ENCODE measurements around the gene TNFRSF13B.
"Not testable (repeated sequence)": the region's sequence is repeated elsewhere in the genome, so short reads cannot be mapped to it uniquely, and the experiment has no call there.

Gene TNFRSF13B

GRCh38 chr17:16988749-16989229, 16.9 kb upstream of the TNFRSF13B start:
- Histone ChIP-seq H3K9me3 (ENCODE audit: control insufficient read depth, low read length) (no peaks in the 10 kb centered on the region), H3K4me3 (ENCODE audit: low read length) (no peak overlapping the region), H3K36me3 (ENCODE audit: control insufficient read depth, insufficient read depth, low read length) (no peaks in the 10 kb centered on the region), H3K4me1 (ENCODE audit: control insufficient read depth, insufficient read depth, low read length) (peaks cover 7% of the 10 kb centered on the region), H3K9ac (ENCODE audit: low read length) (no peak overlapping the region), H3K27me3 (ENCODE audit: control insufficient read depth, insufficient read depth, low read length) (no peaks in the 10 kb centered on the region)

GRCh38 chr17:16987830-16988601, 16.1 kb upstream of the TNFRSF13B start:
- H3K4me3 ChIP-seq (ENCODE audit: low read length), result no peak overlapping the region
- peaks cover 7% of the 10 kb centered on the region for H3K4me1 ChIP-seq (ENCODE audit: control insufficient read depth, insufficient read depth, low read length)
- H3K36me3 ChIP-seq (ENCODE audit: control insufficient read depth, insufficient read depth, low read length), result no peaks in the 10 kb centered on the region
- H3K27me3 ChIP-seq (ENCODE audit: control insufficient read depth, insufficient read depth, low read length), result no peaks in the 10 kb centered on the region
- H3K9me3 ChIP-seq (ENCODE audit: control insufficient read depth, low read length), result no peaks in the 10 kb centered on the region
- no peak overlapping the region for H3K9ac ChIP-seq (ENCODE audit: low read length)

- H3K9me3 ChIP-seq (ENCODE audit: control insufficient read depth, low read length), result no peaks in the 10 kb centered on the region
- H3K4me1 ChIP-seq (ENCODE audit: control insufficient read depth, insufficient read depth, low read length), result peaks cover 7% of the 10 kb centered on the region
- no peaks in the 10 kb centered on the region for H3K27me3 ChIP-seq (ENCODE audit: control insufficient read depth, insufficient read depth, low read length)
- no peak overlapping the region for H3K4me3 ChIP-seq (ENCODE audit: low read length)
- H3K36me3 ChIP-seq (ENCODE audit: control insufficient read depth, insufficient read depth, low read length), result no peaks in the 10 kb centered on the region
- H3K9ac ChIP-seq (ENCODE audit: low read length), result no peak overlapping the region
Observed at GRCh38 chr17:16987066-16987829, 15.3 kb upstream of the TNFRSF13B start.

GRCh38 chr17:16986391-16986790, 14.5 kb upstream of the TNFRSF13B start:
- no peak overlapping the region for H3K4me3 ChIP-seq (ENCODE audit: low read length)
- no peak overlapping the region for H3K9ac ChIP-seq (ENCODE audit: low read length)
- H3K4me1 ChIP-seq (ENCODE audit: control insufficient read depth, insufficient read depth, low read length), result peaks cover 4% of the 10 kb centered on the region
- H3K27me3 ChIP-seq (ENCODE audit: control insufficient read depth, insufficient read depth, low read length), result no peaks in the 10 kb centered on the region
- no peaks in the 10 kb centered on the region for H3K36me3 ChIP-seq (ENCODE audit: control insufficient read depth, insufficient read depth, low read length)
- H3K9me3 ChIP-seq (ENCODE audit: control insufficient read depth, low read length), result no peaks in the 10 kb centered on the region

GRCh38 chr17:16981928-16982327, 10.0 kb upstream of the TNFRSF13B start:
- Histone ChIP-seq H3K36me3 (ENCODE audit: control insufficient read depth, insufficient read depth, low read length) (no peaks in the 10 kb centered on the region), H3K4me3 (ENCODE audit: low read length) (no peak overlapping the region), H3K9me3 (ENCODE audit: control insufficient read depth, low read length) (no peaks in the 10 kb centered on the region), H3K9ac (ENCODE audit: low read length) (no peak overlapping the region), H3K4me1 (ENCODE audit: control insufficient read depth, insufficient read depth, low read length) (no peaks in the 10 kb centered on the region), H3K27me3 (ENCODE audit: control insufficient read depth, insufficient read depth, low read length) (no peaks in the 10 kb centered on the region)

GRCh38 chr17:16980813-16981731, 9.2 kb upstream of the TNFRSF13B start:
- Histone ChIP-seq H3K4me1 (ENCODE audit: control insufficient read depth, insufficient read depth, low read length) (no peaks in the 10 kb centered on the region), H3K4me3 (ENCODE audit: low read length) (no peak overlapping the region), H3K27me3 (ENCODE audit: control insufficient read depth, insufficient read depth, low read length) (no peaks in the 10 kb centered on the region)

GRCh38 chr17:16980061-16980460, 8.1 kb upstream of the TNFRSF13B start:
- H3K4me1 ChIP-seq (ENCODE audit: control insufficient read depth, insufficient read depth, low read length), result no peaks in the 10 kb centered on the region
- H3K36me3 ChIP-seq (ENCODE audit: control insufficient read depth, insufficient read depth, low read length), result no peaks in the 10 kb centered on the region
- no peaks in the 10 kb centered on the region for H3K27me3 ChIP-seq (ENCODE audit: control insufficient read depth, insufficient read depth, low read length)
- H3K9me3 ChIP-seq (ENCODE audit: control insufficient read depth, low read length), result no peaks in the 10 kb centered on the region
- no peak overlapping the region for H3K4me3 ChIP-seq (ENCODE audit: low read length)
- no peak overlapping the region for H3K9ac ChIP-seq (ENCODE audit: low read length)

More at GRCh38 chr17:16980813-16981731, 9.2 kb upstream of the TNFRSF13B start:
- Histone ChIP-seq H3K36me3 (ENCODE audit: control insufficient read depth, insufficient read depth, low read length) (no peaks in the 10 kb centered on the region), H3K9me3 (ENCODE audit: control insufficient read depth, low read length) (no peaks in the 10 kb centered on the region), H3K9ac (ENCODE audit: low read length) (no peak overlapping the region)

GRCh38 chr17:16979237-16979823, 7.4 kb upstream of the TNFRSF13B start:
- not testable (repeated sequence) for H3K4me1 ChIP-seq (ENCODE audit: control insufficient read depth, insufficient read depth, low read length); H3K27me3 ChIP-seq (ENCODE audit: control insufficient read depth, insufficient read depth, low read length); H3K36me3 ChIP-seq (ENCODE audit: control insufficient read depth, insufficient read depth, low read length); H3K9me3 ChIP-seq (ENCODE audit: control insufficient read depth, low read length); H3K4me3 ChIP-seq (ENCODE audit: low read length); H3K9ac ChIP-seq (ENCODE audit: low read length)

- no peak overlapping the region for H3K9ac ChIP-seq (ENCODE audit: low read length)
- H3K4me3 ChIP-seq (ENCODE audit: low read length), result no peak overlapping the region
- no peaks in the 10 kb centered on the region for H3K27me3 ChIP-seq (ENCODE audit: control insufficient read depth, insufficient read depth, low read length)
- no peaks in the 10 kb centered on the region for H3K9me3 ChIP-seq (ENCODE audit: control insufficient read depth, low read length)
- no peaks in the 10 kb centered on the region for H3K4me1 ChIP-seq (ENCODE audit: control insufficient read depth, insufficient read depth, low read length)
- no peaks in the 10 kb centered on the region for H3K36me3 ChIP-seq (ENCODE audit: control insufficient read depth, insufficient read depth, low read length)
Observed at GRCh38 chr17:16977932-16978331, 6.0 kb upstream of the TNFRSF13B start.

GRCh38 chr17:16976725-16977550, 5.0 kb upstream of the TNFRSF13B start:
- no peak overlapping the region for H3K9ac ChIP-seq (ENCODE audit: low read length)
- no peaks in the 10 kb centered on the region for H3K36me3 ChIP-seq (ENCODE audit: control insufficient read depth, insufficient read depth, low read length)
- no peaks in the 10 kb centered on the region for H3K9me3 ChIP-seq (ENCODE audit: control insufficient read depth, low read length)
- H3K27me3 ChIP-seq (ENCODE audit: control insufficient read depth, insufficient read depth, low read length), result no peaks in the 10 kb centered on the region
- H3K4me3 ChIP-seq (ENCODE audit: low read length), result no peak overlapping the region
- H3K4me1 ChIP-seq (ENCODE audit: control insufficient read depth, insufficient read depth, low read length), result no peaks in the 10 kb centered on the region

Data from mucosa of stomach (tissue), 1 donor.